ENCODE results near the gene NT5DC3.

- TF ChIP-seq CTCF (IDR thresholded peaks at IDR 0.05; ENCODE audit: low read length), result no peak
- no peak for TF ChIP-seq EZH2 (IDR thresholded peaks at IDR 0.05; ENCODE audit: borderline replicate concordance, low read length)
Measured at GRCh38 chr12:103805655-103806360, 35.2 kb downstream of the NT5DC3 start.

Measured in OCI-LY1 (cell line).